HUES48 (cell line): ENCODE measurements around the gene SMNDC1.

Source experiments
- H3K27ac ChIP-seq: one replicate; pipeline ENCODE4 v1.7.0; 2013; ENCODE audit warnings: low read depth, low read length, inconsistent platforms
- H3K27me3 ChIP-seq: 2 replicates; pipeline ENCODE4 v1.6.1; 2013; ENCODE audit warnings: mild to moderate bottlenecking, low read length; ENCODE audit not compliant: control insufficient read depth, insufficient read depth
- H3K36me3 ChIP-seq: 2 replicates; pipeline ENCODE4 v1.6.1; 2013; ENCODE audit warnings: low read length; ENCODE audit not compliant: control insufficient read depth, insufficient read depth
- H3K4me1 ChIP-seq: 2 replicates; pipeline ENCODE4 v1.6.1; 2013; ENCODE audit warnings: mild to moderate bottlenecking, low read length; ENCODE audit not compliant: control insufficient read depth, insufficient read depth
- H3K4me3 ChIP-seq: 2 replicates; pipeline ENCODE4 v1.5.1; 2013; ENCODE audit warnings: mild to moderate bottlenecking, low read depth, low read length
- H3K9ac ChIP-seq: 2 replicates; pipeline ENCODE4 v1.6.1; 2013; ENCODE audit warnings: mild to moderate bottlenecking, low read depth, low read length, moderate library complexity
- H3K9me3 ChIP-seq: 2 replicates; pipeline ENCODE4 v1.6.1; 2013; ENCODE audit warnings: low read length; ENCODE audit not compliant: control insufficient read depth, insufficient read depth

SMNDC1 gene

GRCh38 chr10:110311357-110311949, 6.7 kb upstream of the SMNDC1 start:
- Histone ChIP-seq H3K36me3 (no peaks in the 10 kb centered on the region), H3K27me3 (no peaks in the 10 kb centered on the region), H3K4me1 (0 out of 2 replicates have a peak, but pooled peaks cover 3% of the 10 kb centered on the region), H3K4me3 (no peak overlapping the region), H3K27ac (peak overlapping the region; percentile 22), H3K9ac (no peak overlapping the region), H3K9me3 (no peaks in the 10 kb centered on the region)

- no peaks in the 10 kb centered on the region for H3K27me3 ChIP-seq
- H3K9me3 ChIP-seq: no peaks in the 10 kb centered on the region
- H3K4me3 ChIP-seq: no peak overlapping the region
- H3K4me1 ChIP-seq: 0 out of 2 replicates have a peak, but pooled peaks cover 6% of the 10 kb centered on the region
- peak overlapping the region; percentile 22 for H3K27ac ChIP-seq
- H3K36me3 ChIP-seq: no peaks in the 10 kb centered on the region
- no peak overlapping the region for H3K9ac ChIP-seq
These were observed 6.0 kb upstream of the SMNDC1 start for GRCh38 chr10:110310741-110311140.

GRCh38 chr10:110307805-110308204, 3.1 kb upstream of the SMNDC1 start:
- no peak overlapping the region for H3K4me3 ChIP-seq
- H3K27ac ChIP-seq: no peak overlapping the region
- H3K36me3 ChIP-seq: peaks cover 7% of the 10 kb centered on the region
- peaks cover 11% of the 10 kb centered on the region; the same call in 1 of the 2 replicates for H3K4me1 ChIP-seq
- no peak overlapping the region for H3K9ac ChIP-seq
- no peaks in the 10 kb centered on the region for H3K9me3 ChIP-seq
- no peaks in the 10 kb centered on the region for H3K27me3 ChIP-seq

- Histone ChIP-seq H3K9ac (no peak overlapping the region), H3K27me3 (no peaks in the 10 kb centered on the region), H3K36me3 (peaks cover 20% of the 10 kb centered on the region), H3K27ac (no peak overlapping the region), H3K9me3 (no peaks in the 10 kb centered on the region), H3K4me1 (peaks cover 8% of the 10 kb centered on the region; the same call in 1 of the 2 replicates), H3K4me3 (no peak overlapping the region)
These were observed 1.7 kb upstream of the SMNDC1 start for GRCh38 chr10:110306452-110306768.

GRCh38 chr10:110305767-110306451, 1.2 kb upstream of the SMNDC1 start:
- Histone ChIP-seq H3K27me3 (no peaks in the 10 kb centered on the region), H3K4me1 (peaks cover 8% of the 10 kb centered on the region; the same call in 1 of the 2 replicates), H3K36me3 (peaks cover 25% of the 10 kb centered on the region), H3K9me3 (no peaks in the 10 kb centered on the region), H3K4me3 (no peak overlapping the region; the same call in 1 of the 2 replicates), H3K9ac (peak overlapping the region; percentile 29; the same call in 1 of the 2 replicates), H3K27ac (peak overlapping the region; percentile 97)

- Histone ChIP-seq H3K27me3 (no peaks in the 10 kb centered on the region), H3K9me3 (no peaks in the 10 kb centered on the region), H3K4me3 (peak overlapping the region; percentile 80), H3K4me1 (peaks cover 8% of the 10 kb centered on the region; the same call in 1 of the 2 replicates), H3K27ac (peak overlapping the region; percentile 97), H3K36me3 (peaks cover 41% of the 10 kb centered on the region), H3K9ac (peak overlapping the region; percentile 85)
These were observed 333 bp downstream of the SMNDC1 start for GRCh38 chr10:110304394-110304779.

- H3K4me3 ChIP-seq: peak overlapping the region; percentile 80
- peaks cover 8% of the 10 kb centered on the region; the same call in 1 of the 2 replicates for H3K4me1 ChIP-seq
- H3K9ac ChIP-seq: peak overlapping the region; percentile 85
- no peaks in the 10 kb centered on the region for H3K9me3 ChIP-seq
- peak overlapping the region; percentile 97 for H3K27ac ChIP-seq
- H3K36me3 ChIP-seq: peaks cover 48% of the 10 kb centered on the region
- H3K27me3 ChIP-seq: no peaks in the 10 kb centered on the region
These were observed 1.0 kb downstream of the SMNDC1 start for GRCh38 chr10:110303681-110304080.

- H3K4me3 ChIP-seq: no peak overlapping the region
- no peaks in the 10 kb centered on the region for H3K9me3 ChIP-seq
- peaks cover 8% of the 10 kb centered on the region; the same call in 1 of the 2 replicates for H3K4me1 ChIP-seq
- no peak overlapping the region for H3K27ac ChIP-seq
- H3K27me3 ChIP-seq: no peaks in the 10 kb centered on the region
- H3K36me3 ChIP-seq: peaks cover 79% of the 10 kb centered on the region
- H3K9ac ChIP-seq: no peak overlapping the region
These were observed 4.2 kb downstream of the SMNDC1 start for GRCh38 chr10:110300486-110300986.

- H3K36me3 ChIP-seq: peaks cover 100% of the 10 kb centered on the region
- H3K27me3 ChIP-seq: no peaks in the 10 kb centered on the region
These were observed 7.8 kb downstream of the SMNDC1 start for GRCh38 chr10:110296966-110297365.

GRCh38 chr10:110286841-110287240, 17.9 kb downstream of the SMNDC1 start:
- Histone ChIP-seq H3K36me3 (peaks cover 57% of the 10 kb centered on the region), H3K9ac (no peak overlapping the region), H3K4me1 (peaks cover 31% of the 10 kb centered on the region), H3K27me3 (no peaks in the 10 kb centered on the region), H3K27ac (peak overlapping the region; percentile 59), H3K4me3 (no peak overlapping the region), H3K9me3 (no peaks in the 10 kb centered on the region)

More at GRCh38 chr10:110296966-110297365, 7.8 kb downstream of the SMNDC1 start:
- Histone ChIP-seq H3K27ac (no peak overlapping the region), H3K9ac (no peak overlapping the region), H3K4me3 (no peak overlapping the region), H3K9me3 (no peaks in the 10 kb centered on the region), H3K4me1 (0 out of 2 replicates have a peak, but pooled peaks cover 3% of the 10 kb centered on the region)

- H3K4me1 ChIP-seq: peaks cover 31% of the 10 kb centered on the region
- no peak overlapping the region for H3K4me3 ChIP-seq
- H3K36me3 ChIP-seq: peaks cover 44% of the 10 kb centered on the region
- H3K9me3 ChIP-seq: no peaks in the 10 kb centered on the region
- no peak overlapping the region for H3K9ac ChIP-seq
- H3K27ac ChIP-seq: peak overlapping the region; percentile 59
- H3K27me3 ChIP-seq: no peaks in the 10 kb centered on the region
These were observed 19.2 kb downstream of the SMNDC1 start for GRCh38 chr10:110285501-110285900.
